Lower leg skin (tissue), 3 donors: ENCODE measurements around the gene ASMTL.

ENCODE experiments used
- POLR2A ChIP-seq, 2 donors: fragments of 450-650 bp; IDR thresholded peaks; one replicate each; pipeline ENCODE4 v1.6.1; 2016 to 2017; ENCODE audit warnings: antibody characterized with exemption in 2 of 2, mild to moderate bottlenecking in 1 of 2, moderate library complexity in 1 of 2
- TF ChIP-seq, protein P1 (sequence below), 3 donors: fragments of 450-650 bp; IDR thresholded peaks; one replicate each; pipeline ENCODE4 v1.5.1; 2016; ENCODE audit warnings: antibody characterized with exemption in 3 of 3, mild to moderate bottlenecking in 3 of 3, moderate library complexity in 2 of 3

DNA sequence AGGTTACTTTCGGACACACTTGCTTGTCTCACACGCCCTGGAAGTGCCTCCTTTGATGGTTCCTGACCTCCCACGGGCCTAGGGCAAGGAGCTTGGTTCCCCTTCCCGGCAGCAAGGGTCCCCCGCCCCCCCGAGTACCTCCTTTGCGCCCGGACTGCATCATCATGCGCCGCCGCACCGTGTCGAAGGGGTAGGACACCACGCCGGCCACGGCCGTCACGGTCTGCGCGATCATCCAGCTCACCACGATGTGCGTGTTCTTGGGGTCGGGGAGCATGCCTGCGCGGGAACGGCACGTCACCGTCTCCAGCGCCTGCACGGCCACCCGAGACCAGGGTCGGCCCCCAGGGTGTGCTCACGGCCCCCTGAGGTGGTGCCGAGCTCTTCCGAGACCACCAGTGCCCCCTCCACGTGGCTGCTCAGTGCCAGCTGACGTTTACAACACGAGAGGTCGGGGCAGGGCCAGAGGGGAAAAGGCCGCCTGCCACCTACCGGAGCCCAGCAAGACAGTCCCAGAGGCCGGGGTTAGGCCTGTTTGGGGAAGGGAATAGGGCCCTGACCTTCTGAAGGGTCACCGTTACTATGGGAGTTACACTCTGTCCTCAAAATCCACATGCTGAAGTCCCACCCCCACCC lies 65.5 kb downstream of the ASMTL start:
- TF ChIP-seq, protein P1, sequence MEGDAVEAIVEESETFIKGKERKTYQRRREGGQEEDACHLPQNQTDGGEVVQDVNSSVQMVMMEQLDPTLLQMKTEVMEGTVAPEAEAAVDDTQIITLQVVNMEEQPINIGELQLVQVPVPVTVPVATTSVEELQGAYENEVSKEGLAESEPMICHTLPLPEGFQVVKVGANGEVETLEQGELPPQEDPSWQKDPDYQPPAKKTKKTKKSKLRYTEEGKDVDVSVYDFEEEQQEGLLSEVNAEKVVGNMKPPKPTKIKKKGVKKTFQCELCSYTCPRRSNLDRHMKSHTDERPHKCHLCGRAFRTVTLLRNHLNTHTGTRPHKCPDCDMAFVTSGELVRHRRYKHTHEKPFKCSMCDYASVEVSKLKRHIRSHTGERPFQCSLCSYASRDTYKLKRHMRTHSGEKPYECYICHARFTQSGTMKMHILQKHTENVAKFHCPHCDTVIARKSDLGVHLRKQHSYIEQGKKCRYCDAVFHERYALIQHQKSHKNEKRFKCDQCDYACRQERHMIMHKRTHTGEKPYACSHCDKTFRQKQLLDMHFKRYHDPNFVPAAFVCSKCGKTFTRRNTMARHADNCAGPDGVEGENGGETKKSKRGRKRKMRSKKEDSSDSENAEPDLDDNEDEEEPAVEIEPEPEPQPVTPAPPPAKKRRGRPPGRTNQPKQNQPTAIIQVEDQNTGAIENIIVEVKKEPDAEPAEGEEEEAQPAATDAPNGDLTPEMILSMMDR (IDR thresholded peaks at IDR 0.05) = no peak
- TF ChIP-seq POLR2A (IDR thresholded peaks at IDR 0.05) = no peak
